Glutamatergic neuron (in vitro differentiated cells): ENCODE data around the gene CASP5. TPM values are rescaled to one million over a fixed set of nuclear protein-coding genes. Genes with fewer than 3 reads are reported as not detected.
"Not testable (repeated sequence)": the region's sequence is repeated elsewhere in the genome, so short reads cannot be mapped to it uniquely, and the experiment has no call there.

Experiments
- DNase-seq: peaks from one replicate; pipeline ENCODE4 v3.0.0; 2022
- H3K27ac Mint-ChIP-seq: one replicate; pipeline ENCODE4 v1.8.0; 2020; ENCODE audit warnings: mild to moderate bottlenecking, mixed read lengths, inconsistent platforms; ENCODE audit not compliant: unreplicated experiment
- H3K27me3 Mint-ChIP-seq: one replicate; pipeline ENCODE4 v1.8.0; 2020; ENCODE audit warnings: mild to moderate bottlenecking, moderate library complexity, mixed read lengths, inconsistent platforms; ENCODE audit not compliant: unreplicated experiment
- H3K36me3 Mint-ChIP-seq: one replicate; pipeline ENCODE4 v1.8.0; 2020; ENCODE audit warnings: mild to moderate bottlenecking, mixed read lengths, inconsistent platforms; ENCODE audit not compliant: unreplicated experiment
- H3K4me1 Mint-ChIP-seq: one replicate; pipeline ENCODE4 v1.8.0; 2020; ENCODE audit warnings: mild to moderate bottlenecking, low read depth, mixed read lengths, inconsistent platforms; ENCODE audit not compliant: unreplicated experiment
- H3K4me3 Mint-ChIP-seq: one replicate; pipeline ENCODE4 v1.8.0; 2020; ENCODE audit warnings: mild to moderate bottlenecking, mixed read lengths, inconsistent platforms; ENCODE audit not compliant: unreplicated experiment
- H3K9me3 Mint-ChIP-seq: one replicate; pipeline ENCODE4 v1.8.0; 2020; ENCODE audit warnings: mild to moderate bottlenecking, moderate library complexity, mixed read lengths, inconsistent platforms; ENCODE audit not compliant: unreplicated experiment
- total RNA-seq: library from RNA; stranded (reverse); fragmentation: NEBNext Ultra II Directional; extraction: Animal tissue kit (Norgen Biotek cat#: 25700); gene quantifications from one replicate; pipeline ENCODE4 v1.2.1, GENCODE V29; 2021; ENCODE audit not compliant: unreplicated experiment
- TF ChIP-seq, protein P1 (sequence below): fragments of 200-600 bp; sonication (generic); IDR thresholded peaks from one replicate; pipeline ENCODE4 v1.5.0; 2021; ENCODE audit not compliant: partially characterized antibody, unreplicated experiment

The CASP5 gene
- total RNA-seq, 1 donor from 2014 or later: not detected

DNA sequence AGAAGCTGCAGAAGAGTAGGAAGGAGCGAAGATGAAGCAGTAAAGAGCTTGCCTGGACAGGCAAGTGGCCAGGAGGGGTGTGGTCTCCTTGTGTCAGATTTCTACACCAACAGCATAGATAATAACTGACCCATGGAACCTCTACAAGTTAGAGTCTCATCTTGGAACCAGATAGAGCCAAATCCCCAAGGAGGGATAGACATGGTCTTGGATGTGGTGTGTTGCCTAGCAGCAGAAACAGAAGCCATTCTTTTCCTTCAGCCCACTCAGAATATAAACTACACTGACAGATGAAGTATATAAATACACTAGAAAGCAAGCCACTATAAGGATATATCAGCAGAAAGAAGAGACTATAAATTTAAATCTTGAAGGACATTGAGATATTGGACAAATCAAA is 26.5 kb upstream of the CASP5 start:
- TF ChIP-seq, protein P1, sequence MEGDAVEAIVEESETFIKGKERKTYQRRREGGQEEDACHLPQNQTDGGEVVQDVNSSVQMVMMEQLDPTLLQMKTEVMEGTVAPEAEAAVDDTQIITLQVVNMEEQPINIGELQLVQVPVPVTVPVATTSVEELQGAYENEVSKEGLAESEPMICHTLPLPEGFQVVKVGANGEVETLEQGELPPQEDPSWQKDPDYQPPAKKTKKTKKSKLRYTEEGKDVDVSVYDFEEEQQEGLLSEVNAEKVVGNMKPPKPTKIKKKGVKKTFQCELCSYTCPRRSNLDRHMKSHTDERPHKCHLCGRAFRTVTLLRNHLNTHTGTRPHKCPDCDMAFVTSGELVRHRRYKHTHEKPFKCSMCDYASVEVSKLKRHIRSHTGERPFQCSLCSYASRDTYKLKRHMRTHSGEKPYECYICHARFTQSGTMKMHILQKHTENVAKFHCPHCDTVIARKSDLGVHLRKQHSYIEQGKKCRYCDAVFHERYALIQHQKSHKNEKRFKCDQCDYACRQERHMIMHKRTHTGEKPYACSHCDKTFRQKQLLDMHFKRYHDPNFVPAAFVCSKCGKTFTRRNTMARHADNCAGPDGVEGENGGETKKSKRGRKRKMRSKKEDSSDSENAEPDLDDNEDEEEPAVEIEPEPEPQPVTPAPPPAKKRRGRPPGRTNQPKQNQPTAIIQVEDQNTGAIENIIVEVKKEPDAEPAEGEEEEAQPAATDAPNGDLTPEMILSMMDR: no peak
- no peak for DNase-seq
- no peaks in the 10 kb centered on the region for H3K36me3 Mint-ChIP-seq
- no peaks in the 10 kb centered on the region for H3K27me3 Mint-ChIP-seq
- H3K4me1 Mint-ChIP-seq: no peaks in the 10 kb centered on the region
- no peak overlapping the region for H3K4me3 Mint-ChIP-seq
- H3K9me3 Mint-ChIP-seq: no peaks in the 10 kb centered on the region
- H3K27ac Mint-ChIP-seq: no peak overlapping the region

DNA sequence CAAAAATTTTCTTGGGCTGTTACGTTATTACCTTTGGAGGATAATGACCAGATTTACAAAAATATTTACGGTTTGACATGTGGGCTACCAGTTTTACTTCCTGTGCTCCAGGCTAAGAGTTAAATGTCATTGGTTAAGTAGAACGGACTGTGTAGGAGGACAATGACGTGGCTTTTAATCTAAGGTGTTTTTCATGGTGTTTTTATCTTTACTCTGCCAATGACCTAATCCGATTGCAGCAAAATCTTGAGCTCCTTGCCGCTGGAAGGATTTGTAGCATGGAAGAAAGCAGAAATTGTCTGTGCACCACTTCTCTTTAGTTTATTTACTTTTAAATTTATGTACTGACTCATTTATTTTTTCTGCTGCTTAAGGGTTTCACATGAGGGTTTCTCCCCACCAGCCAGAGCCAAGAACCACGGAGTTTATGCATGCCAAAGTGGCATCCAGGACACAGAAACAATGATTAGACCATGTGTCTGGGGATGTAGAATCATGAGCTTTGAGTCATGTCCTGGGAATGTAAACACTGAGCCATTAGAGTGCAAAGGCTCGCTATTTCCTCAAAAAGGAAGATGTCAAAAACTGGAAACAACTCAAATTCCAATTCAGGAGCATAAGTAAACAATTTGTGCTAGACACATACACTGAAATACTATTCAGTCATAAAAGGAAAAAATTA is 24.1 kb upstream of the CASP5 start:
- no peak for DNase-seq
- no peaks in the 10 kb centered on the region for H3K4me1 Mint-ChIP-seq
- H3K27ac Mint-ChIP-seq: no peak overlapping the region
- TF ChIP-seq, protein P1: no peak
- H3K9me3 Mint-ChIP-seq: no peaks in the 10 kb centered on the region
- no peaks in the 10 kb centered on the region for H3K27me3 Mint-ChIP-seq
- H3K36me3 Mint-ChIP-seq: no peaks in the 10 kb centered on the region
- no peak overlapping the region for H3K4me3 Mint-ChIP-seq

DNA sequence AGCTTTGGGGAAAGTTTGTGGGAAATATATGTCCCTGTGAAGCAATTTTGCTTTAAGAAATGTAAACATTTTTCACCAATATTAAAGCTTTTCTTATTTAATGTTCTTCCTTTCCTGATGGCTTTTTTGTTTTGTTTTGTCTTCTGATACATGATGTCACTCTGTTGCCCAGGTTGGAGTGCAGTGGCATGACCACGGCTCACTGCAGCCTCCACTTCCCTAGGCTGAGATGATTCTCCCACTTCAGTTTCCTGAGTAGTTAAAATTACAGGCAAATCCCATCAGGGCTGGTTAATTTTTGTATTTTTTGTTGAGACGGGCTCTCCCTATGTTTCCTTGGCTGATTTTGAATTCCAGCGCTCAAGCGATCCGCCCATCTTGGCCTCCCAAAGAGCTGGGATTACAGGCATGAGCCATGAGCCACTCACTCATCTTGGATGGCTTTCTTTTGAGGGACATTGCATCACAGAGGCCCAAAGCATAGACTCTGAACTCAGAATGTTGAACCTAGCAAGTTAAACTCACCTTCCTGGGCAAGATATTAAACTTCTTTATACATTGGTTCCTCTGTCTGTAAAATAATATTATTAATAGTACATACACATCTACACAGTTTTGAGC is 22.8 kb upstream of the CASP5 start:
- DNase-seq: no peak
- TF ChIP-seq, protein P1: no peak
- Mint-ChIP-seq H3K9me3 (no peaks in the 10 kb centered on the region), H3K4me1 (no peaks in the 10 kb centered on the region), H3K27me3 (no peaks in the 10 kb centered on the region), H3K4me3 (no peak overlapping the region), H3K27ac (no peak overlapping the region), H3K36me3 (no peaks in the 10 kb centered on the region)

DNA sequence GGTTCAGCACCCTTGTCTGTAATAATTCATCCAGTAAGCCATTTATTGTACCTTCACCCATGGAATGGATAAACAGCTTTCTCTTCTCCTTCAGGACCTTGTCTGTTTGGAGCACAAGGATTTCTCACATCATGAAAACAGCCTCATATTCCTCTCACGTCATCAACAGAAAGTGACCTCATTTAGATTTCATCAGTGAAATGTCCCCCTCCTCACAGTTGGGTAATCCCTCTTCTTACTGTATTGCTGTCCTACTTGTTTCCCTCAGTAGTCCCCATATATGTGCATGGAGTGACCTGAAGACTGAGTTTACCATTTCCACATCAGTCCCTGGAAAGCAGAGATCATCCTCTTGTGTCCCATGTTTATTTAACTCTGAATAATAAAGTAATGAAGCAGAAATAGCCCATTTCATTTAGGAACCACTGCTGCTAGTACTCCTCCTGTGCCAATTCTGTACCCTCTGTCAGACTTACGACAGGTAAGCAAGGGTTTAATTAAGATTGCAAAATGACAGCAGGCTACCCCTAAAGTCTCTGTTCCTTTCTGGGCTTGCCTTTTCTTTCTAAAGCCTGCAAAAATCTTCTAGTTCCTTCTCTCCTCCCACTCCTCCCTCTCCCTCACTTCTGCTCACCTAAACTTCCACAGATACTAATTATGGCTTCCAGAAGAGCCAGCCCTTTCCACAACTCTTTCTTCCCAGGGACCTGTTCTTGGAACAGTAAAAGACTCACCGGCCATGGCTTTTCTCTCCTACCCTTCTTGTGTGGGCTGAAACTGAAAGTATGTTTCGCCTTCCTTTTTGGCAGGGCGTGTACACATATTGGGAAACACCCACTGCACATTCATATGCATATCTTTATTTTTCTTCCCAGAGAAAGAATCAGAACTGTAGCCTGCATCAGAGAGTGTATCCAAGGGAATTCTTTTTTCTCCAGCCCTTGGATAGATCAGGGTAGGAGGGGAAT is 21.9 kb upstream of the CASP5 start, which contains the start of gene CARD16:
TSS of gene CARD16 (minus strand) at position 779 of the 968 bp plus-strand sequence. CDS start at position 741, 38 bp downstream.
- DNase-seq, H3K27me3 Mint-ChIP-seq, H3K27ac Mint-ChIP-seq, H3K4me3 Mint-ChIP-seq, H3K4me1 Mint-ChIP-seq, H3K9me3 Mint-ChIP-seq, H3K36me3 Mint-ChIP-seq: not testable (repeated sequence)

DNA sequence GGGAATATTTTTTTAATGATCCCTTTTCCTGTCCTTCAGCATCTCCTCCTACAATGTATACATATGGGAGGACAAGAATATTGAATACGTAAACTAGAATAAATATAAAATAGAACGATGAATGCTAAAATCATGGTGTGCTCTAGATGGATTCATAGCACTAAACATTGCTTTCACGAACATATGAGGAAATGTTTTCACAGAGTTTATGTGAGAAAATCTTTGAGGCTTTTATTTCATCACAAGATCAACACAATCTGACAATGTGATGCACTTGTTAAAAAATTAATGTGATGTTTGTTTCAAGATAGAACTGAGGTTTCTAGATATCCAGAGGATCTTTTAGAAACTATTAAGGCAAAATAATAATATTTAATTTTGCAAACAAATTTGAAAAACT is 19.2 kb upstream of the CASP5 start:
- H3K27ac Mint-ChIP-seq: no peak overlapping the region
- DNase-seq: no peak
- no peaks in the 10 kb centered on the region for H3K27me3 Mint-ChIP-seq

More for the DNA sequence above, 19.2 kb upstream of the CASP5 start:
- no peaks in the 10 kb centered on the region for H3K36me3 Mint-ChIP-seq
- H3K4me1 Mint-ChIP-seq: no peaks in the 10 kb centered on the region
- no peak overlapping the region for H3K4me3 Mint-ChIP-seq
- TF ChIP-seq, protein P1: no peak
- no peaks in the 10 kb centered on the region for H3K9me3 Mint-ChIP-seq
